Bronchial epithelial cell (primary cell): Measurements from ENCODE around the gene MPC1. TPM values are rescaled to one million over a fixed set of nuclear protein-coding genes. Genes with fewer than 3 reads are reported as not detected.

ENCODE experiments used
- DNase-seq: peaks from one replicate; pipeline ENCODE4 v3.0.0-alpha.2; 2010; ENCODE audit warnings: low read depth
- FAIRE-seq: peaks from 2 replicates; lab custom pipeline; 2011; peaks lifted over from hg19 to GRCh38; lab: Jason Lieb, UNC
- H3K27me3 ChIP-seq: 2 replicates; pipeline ENCODE4 v1.5.1; 2011; ENCODE audit warnings: low read length; ENCODE audit not compliant: control insufficient read depth, insufficient read depth
- H3K36me3 ChIP-seq: 2 replicates; pipeline ENCODE4 v1.5.1; 2011; ENCODE audit warnings: low read length; ENCODE audit not compliant: control insufficient read depth, insufficient read depth
- H3K4me3 ChIP-seq: 2 replicates; pipeline ENCODE4 v1.5.1; 2011; ENCODE audit warnings: mild to moderate bottlenecking, low read depth, low read length, control low read depth
- CTCF ChIP-seq: IDR thresholded peaks from 2 replicates; pipeline ENCODE4 v1.5.1; 2011; ENCODE audit warnings: mild to moderate bottlenecking, moderate library complexity, low read length, control low read depth, inconsistent platforms; ENCODE audit not compliant: insufficient read depth, severe bottlenecking
- total RNA-seq: library from RNA; depleted of rRNA; stranded (reverse); fragments of >200 nt; gene quantifications from 2 replicates; pipeline ENCODE4 v1.2.1, GENCODE V29; 2014

Gene MPC1
- total RNA-seq, 1 donor from 2014 or later, result 40.5 TPM

GRCh38 chr6:166354143-166354542 lies 28.6 kb downstream of the MPC1 start:
- H3K36me3 ChIP-seq, result no peaks in the 10 kb centered on the region
- FAIRE-seq, result no peak
- TF ChIP-seq CTCF, result no peak
- DNase-seq, result no peak
- no peaks in the 10 kb centered on the region for H3K27me3 ChIP-seq
- H3K4me3 ChIP-seq, result no peak overlapping the region

GRCh38 chr6:166353507-166353906 lies 29.2 kb downstream of the MPC1 start:
- no peak for FAIRE-seq

GRCh38 chr6:166352923-166353322 lies 29.8 kb downstream of the MPC1 start:
- FAIRE-seq, result no peak
- no peak for TF ChIP-seq CTCF
- Histone ChIP-seq H3K36me3 (no peaks in the 10 kb centered on the region), H3K4me3 (no peak overlapping the region), H3K27me3 (no peaks in the 10 kb centered on the region)
- no peak for DNase-seq

More at GRCh38 chr6:166353507-166353906, 29.2 kb downstream of the MPC1 start:
- TF ChIP-seq CTCF, result no peak
- H3K27me3 ChIP-seq, result no peaks in the 10 kb centered on the region
- no peaks in the 10 kb centered on the region for H3K36me3 ChIP-seq
- H3K4me3 ChIP-seq, result no peak overlapping the region
- DNase-seq, result no peak

GRCh38 chr6:166351715-166352285 lies 30.9 kb downstream of the MPC1 start:
- FAIRE-seq (no peak), DNase-seq (peak; percentile 81)
- no peak overlapping the region for H3K4me3 ChIP-seq
- no peaks in the 10 kb centered on the region for H3K27me3 ChIP-seq
- TF ChIP-seq CTCF, result no peak
- H3K36me3 ChIP-seq, result no peaks in the 10 kb centered on the region

GRCh38 chr6:166348305-166348949 lies 34.3 kb downstream of the MPC1 start:
- no peaks in the 10 kb centered on the region for H3K27me3 ChIP-seq
- H3K4me3 ChIP-seq, result no peak overlapping the region
- TF ChIP-seq CTCF, result no peak
- H3K36me3 ChIP-seq, result no peaks in the 10 kb centered on the region
- FAIRE-seq, result no peak
- DNase-seq, result no peak
